A172 (cell line): ENCODE results near the gene REEP6. TPM values are rescaled to one million over a fixed set of nuclear protein-coding genes. Genes with fewer than 3 reads are reported as not detected.
"Not testable (repeated sequence)": the region's sequence is repeated elsewhere in the genome, so short reads cannot be mapped to it uniquely, and the experiment has no call there.

ENCODE experiments used
- DNase-seq: peaks from one replicate; pipeline ENCODE4 v3.0.0-alpha.2; 2015; ENCODE audit warnings: low spot score
- total RNA-seq: library from RNA; depleted of rRNA; stranded (reverse); fragments of >200 nt; shearing (Covaris generic); gene quantifications from 2 replicates; pipeline ENCODE4 v1.2.3, GENCODE V29; 2014

The REEP6 gene
- total RNA-seq, 1 experiment from 2014 or later, result 4.1 TPM

GRCh38 chr19:1472231-1473084, 18.5 kb upstream of the REEP6 start:
- no peak for DNase-seq

GRCh38 chr19:1473085-1473851, 17.7 kb upstream of the REEP6 start:
- DNase-seq, result no peak

DNA sequence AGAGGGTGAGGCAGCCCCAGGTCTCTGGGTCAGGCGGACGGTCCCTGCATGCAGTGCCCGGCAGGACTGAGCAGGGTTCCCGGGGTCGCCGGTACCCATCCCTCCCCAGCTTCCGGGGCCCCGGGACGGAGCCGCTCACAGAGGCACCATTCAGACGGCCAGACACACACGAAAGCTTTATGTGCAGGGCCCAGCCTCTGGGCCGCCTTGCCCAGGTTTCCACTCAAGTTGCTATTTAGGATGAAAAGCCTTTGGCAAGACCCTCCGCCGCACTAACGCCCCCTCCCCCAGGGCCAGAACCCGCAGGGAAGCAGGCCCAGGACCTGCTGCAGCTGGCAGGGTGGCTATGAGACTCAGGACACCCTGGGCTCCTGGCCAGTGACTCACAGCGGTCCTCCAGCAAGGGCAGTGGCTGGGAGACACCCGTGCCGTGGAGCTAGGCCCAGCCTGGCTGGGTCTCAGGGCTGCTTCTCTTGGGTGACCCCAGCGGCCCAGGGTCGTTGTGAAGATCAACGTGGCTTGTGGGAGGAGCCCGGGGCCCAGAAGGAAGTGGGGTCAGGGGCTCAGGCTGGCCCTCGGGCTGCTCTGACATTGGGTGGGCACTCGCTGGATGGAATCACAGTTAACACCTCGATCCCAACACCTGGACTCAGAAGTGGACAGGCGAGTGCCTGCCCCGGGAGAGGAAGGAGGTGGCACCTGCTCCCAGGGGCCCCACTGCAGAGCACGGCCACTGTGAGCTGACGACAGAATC, 16.8 kb upstream of the REEP6 start:
- no peak for DNase-seq

GRCh38 chr19:1474765-1475351, 16.1 kb upstream of the REEP6 start:
- DNase-seq, result no peak

DNA sequence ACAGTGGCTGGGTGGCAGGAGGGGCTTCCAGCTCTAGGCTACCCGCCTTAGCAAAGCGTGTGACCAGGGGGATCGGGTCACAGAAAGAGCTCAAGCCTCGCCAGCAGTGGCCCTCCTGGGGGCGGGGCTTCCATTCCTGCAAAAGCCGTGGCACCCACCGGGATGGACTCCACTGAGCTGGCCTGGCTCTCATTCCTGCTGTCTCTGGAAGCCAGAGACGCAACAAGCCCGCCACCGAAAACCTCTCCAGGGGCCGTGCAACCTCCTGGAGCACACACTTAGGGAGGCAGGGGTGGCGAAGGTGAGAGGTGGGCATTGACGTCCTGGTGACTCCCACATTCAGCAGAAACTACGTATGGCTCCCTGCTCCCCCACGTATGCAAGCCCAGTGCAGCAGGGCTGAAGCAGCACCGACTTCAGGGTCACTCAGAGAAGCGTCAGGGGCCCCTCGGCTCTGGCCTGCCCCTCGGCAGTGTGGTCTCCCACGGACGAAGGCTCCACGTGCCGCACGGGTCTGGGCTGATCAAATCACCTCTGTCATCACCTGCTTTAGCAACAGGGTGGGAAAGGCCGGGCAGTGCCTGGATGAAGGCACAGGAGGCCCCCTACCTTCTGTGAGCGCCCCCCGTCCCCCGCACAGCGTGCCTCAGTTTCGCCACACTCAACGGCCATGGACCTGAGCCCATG, 15.1 kb upstream of the REEP6 start:
- no peak for DNase-seq

- DNase-seq, result not testable (repeated sequence)
These were observed 13.9 kb upstream of the REEP6 start for GRCh38 chr19:1477056-1477455.

DNA sequence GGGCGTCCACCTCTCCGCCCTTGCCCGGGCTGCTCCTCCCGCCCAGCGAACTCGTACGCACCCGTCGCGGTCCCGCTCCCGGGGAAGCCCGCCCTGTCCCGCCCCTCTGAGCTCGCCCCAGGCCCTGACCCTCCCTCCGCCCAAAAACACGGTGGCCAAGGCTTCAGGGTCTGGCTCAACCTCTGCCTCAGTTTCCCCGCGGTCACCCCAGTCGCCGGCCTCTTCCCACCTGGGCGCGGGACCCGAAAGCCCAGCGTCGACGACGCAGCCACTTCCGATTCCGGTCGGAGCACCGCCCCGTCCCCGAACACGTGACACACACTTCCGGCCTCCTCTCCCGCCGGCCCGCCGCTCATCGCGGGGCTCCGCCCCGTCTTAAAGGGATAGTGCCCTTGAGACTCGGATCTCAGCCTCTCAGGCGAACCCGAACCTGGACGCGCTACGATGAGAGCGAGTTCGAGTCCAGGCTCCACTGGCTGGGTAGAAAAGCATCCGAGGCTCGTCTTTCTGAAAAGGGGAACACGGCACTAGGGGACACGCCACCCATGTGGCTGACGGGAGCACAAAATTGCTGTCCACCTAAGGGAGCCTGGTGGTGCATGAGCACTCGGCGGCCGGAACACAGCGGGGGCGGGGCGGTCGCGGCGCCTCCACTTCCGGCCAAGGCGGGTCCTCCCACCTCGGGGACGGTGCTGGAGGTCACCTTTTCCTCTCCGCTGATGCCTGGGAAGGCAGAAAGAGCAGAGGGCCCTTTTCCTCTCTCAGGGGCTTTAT, 11.9 kb upstream of the REEP6 start, which contains the start of gene C19orf25:
TSS of gene C19orf25 (minus strand) at position 282 of the 774 bp plus-strand sequence. CDS start 312 bp downstream, outside the sequence.
- DNase-seq, result peak; percentile 90

- no peak for DNase-seq
These were observed 9.6 kb upstream of the REEP6 start for GRCh38 chr19:1481224-1481892.

GRCh38 chr19:1481893-1482360, 9.1 kb upstream of the REEP6 start:
- no peak for DNase-seq

- DNase-seq, result no peak
These were observed 8.4 kb upstream of the REEP6 start for GRCh38 chr19:1482361-1483130.

- no peak for DNase-seq
These were observed 7.6 kb upstream of the REEP6 start for GRCh38 chr19:1483131-1483978.

GRCh38 chr19:1483979-1484428, 7.0 kb upstream of the REEP6 start:
- DNase-seq, result no peak

DNA sequence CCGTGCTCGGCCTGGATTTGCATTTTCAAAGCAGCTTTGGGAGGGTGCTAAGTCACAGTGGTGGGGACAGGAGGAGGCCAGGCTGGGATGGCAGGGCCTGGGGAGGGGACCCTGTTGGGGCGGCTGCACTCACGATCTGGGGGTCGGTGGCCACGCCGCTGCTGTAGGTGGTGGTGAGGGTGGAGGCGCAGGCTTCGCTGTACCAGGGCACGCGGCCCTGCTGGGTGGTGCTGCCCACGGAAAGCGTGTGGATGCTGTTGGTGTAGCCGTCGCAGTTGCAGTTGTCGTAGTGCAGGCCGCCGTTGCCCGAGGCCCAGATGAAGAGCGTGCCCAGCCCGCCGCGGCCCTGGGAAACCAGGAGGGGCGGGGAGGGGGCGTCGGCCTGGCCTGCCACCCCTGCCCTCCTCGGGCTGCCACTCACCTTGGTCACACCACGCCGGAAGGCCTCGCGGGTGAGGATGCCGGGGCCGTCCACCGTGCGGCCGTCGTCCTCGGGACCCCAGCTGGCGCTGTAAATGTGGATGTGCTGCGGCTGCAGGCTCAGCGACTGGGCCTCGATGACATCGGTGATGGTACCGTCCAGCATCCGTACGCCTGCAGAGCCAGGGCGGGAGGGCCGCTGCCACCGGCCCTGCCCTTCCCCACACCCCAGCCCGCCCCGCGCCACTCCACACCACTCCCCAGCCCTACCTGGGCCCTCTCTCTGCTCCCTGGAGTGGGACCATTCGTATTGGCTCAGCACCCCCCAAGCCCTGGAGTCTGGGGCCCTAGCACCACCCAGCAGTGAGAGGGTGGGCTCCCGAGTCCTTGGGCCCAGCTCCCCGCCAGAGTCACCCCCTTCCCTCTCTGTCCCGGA, 4.0 kb upstream of the REEP6 start:
- DNase-seq, result no peak

DNA sequence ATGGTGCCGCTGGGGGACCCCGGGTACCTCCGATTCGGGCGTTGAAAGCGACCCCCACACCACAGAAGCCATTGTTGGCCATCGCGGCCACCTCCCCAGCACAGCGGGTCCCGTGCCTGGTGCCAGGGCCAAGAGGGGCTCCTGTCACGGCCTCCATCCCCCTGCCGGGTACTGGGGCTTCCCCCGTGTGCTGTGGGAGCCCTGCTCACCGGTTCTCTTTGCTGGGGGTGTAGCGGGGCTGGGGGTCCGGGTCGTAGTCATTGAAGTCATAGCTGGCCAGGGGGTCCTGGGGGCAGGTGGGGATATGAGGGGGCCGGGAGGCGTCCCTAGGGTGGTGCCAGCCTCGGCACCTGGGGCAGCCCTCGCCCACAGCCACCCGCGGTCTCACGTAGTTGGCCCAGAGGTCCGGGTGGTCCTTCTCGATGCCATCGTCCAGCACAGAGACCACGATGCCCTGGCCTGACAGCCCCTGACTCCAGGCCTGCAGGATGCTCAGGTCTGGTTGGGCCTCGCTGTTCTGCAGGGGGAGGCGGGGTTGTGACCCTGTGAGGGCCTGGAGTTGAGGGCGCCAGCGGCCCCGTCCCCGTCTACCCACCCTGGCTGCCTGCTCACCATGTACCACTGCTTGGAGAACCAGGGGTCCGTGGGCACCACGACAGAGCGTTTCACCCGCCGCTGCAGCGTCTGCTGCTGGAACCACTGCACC, 3.3 kb upstream of the REEP6 start:
- DNase-seq, result no peak

GRCh38 chr19:1488282-1488601, 2.7 kb upstream of the REEP6 start:
- DNase-seq, result no peak
